B cell (primary cell): Measurements from ENCODE around the gene HS6ST3. TPM values are rescaled to one million over a fixed set of nuclear protein-coding genes. Genes with fewer than 3 reads are reported as not detected.

Source experiments
- ATAC-seq: fragments of 200-7000 bp; cut with Tn5 transposase; one replicate; pipeline ENCODE4 v1.10.0; 2021; ENCODE audit warnings: low read depth, mild to moderate bottlenecking, moderate number of reproducible peaks, moderate library complexity
- CTCF ChIA-PET: fragments of 350-600 bp; sonication (Branson Sonifier 250); formaldehyde crosslinking; loops from one replicate; lab custom pipeline; 2021; ENCODE audit warnings: antibody characterized with exemption, inconsistent platforms; lab: Charles Lee
- POLR2A ChIA-PET: fragments of 350-600 bp; sonication (Branson Sonifier 250); formaldehyde crosslinking; loops from one replicate; lab custom pipeline; 2021; ENCODE audit warnings: antibody characterized with exemption; lab: Charles Lee
- DNase-seq: peaks from one replicate; pipeline ENCODE4 v3.0.0; 2013
- H2AFZ ChIP-seq: 2 replicates; pipeline ENCODE4 v1.6.1; 2012; ENCODE audit warnings: mild to moderate bottlenecking, low read depth, low read length; ENCODE audit not compliant: insufficient read depth, poor library complexity, severe bottlenecking
- H3K27ac ChIP-seq, 2 donors: 1 replicate in 1 of 2; 2 replicates in 1 of 2; pipeline ENCODE4 v1.5.1; 2012 to 2013; ENCODE audit warnings: low read length in 2 of 2, mild to moderate bottlenecking in 2 of 2, moderate library complexity in 1 of 2
- H3K27me3 ChIP-seq, 4 experiments: fragments of 200-600 bp in 1 of 4; sonication (generic) in 1 of 4; replicated peaks in 1 of 4; 1 replicate in 2 of 4; 2 replicates in 2 of 4; pipeline versions ENCODE4 v1.6.1 to v1.7.0; 2013 to 2016; ENCODE audit warnings: low read length in 3 of 4, mild to moderate bottlenecking in 2 of 4, mixed read lengths in 1 of 4, moderate library complexity in 1 of 4; ENCODE audit not compliant: insufficient read depth in 4 of 4, control insufficient read depth in 3 of 4; ENCODE audit errors: control extremely low read depth in 1 of 4
- H3K36me3 ChIP-seq, 2 experiments: replicated peaks in 1 of 2; 1 replicate in 1 of 2; 2 replicates in 1 of 2; pipeline versions ENCODE4 v1.6.1 to v1.7.1; 2013; ENCODE audit warnings: low read length in 1 of 2; ENCODE audit not compliant: insufficient read depth in 2 of 2, control insufficient read depth in 1 of 2; ENCODE audit errors: control extremely low read depth in 1 of 2, extremely low read depth in 1 of 2
- H3K4me1 ChIP-seq, 2 donors: fragments of 200-600 bp in 1 of 2; sonication (generic) in 1 of 2; 1 replicate in 1 of 2; 2 replicates in 1 of 2; pipeline versions ENCODE4 v1.5.1 to v1.6.1; 2013 to 2017; ENCODE audit warnings: low read length in 2 of 2; ENCODE audit not compliant: control insufficient read depth in 2 of 2, insufficient read depth in 2 of 2
- H3K4me2 ChIP-seq: replicated peaks from 2 replicates; pipeline ENCODE3; 2012; ENCODE audit warnings: mild to moderate bottlenecking, low read depth, low read length; ENCODE audit not compliant: poor library complexity, severe bottlenecking
- H3K4me3 ChIP-seq, 5 experiments: fragments of 200-600 bp in 1 of 5; sonication (generic) in 1 of 5; 1 replicate in 3 of 5; 2 replicates in 2 of 5; pipeline versions ENCODE4 v1.5.1 to v1.7.0; 2011 to 2016; ENCODE audit warnings: low read length in 4 of 5, mild to moderate bottlenecking in 4 of 5, low read depth in 2 of 5, control low read depth in 1 of 5, moderate library complexity in 1 of 5; ENCODE audit not compliant: insufficient read depth in 1 of 5; ENCODE audit errors: control extremely low read depth in 1 of 5, extremely low read depth in 1 of 5
- H3K79me2 ChIP-seq: fragments of 200-600 bp; sonication (generic); one replicate; pipeline ENCODE4 v1.6.0; 2016; ENCODE audit warnings: low read length; ENCODE audit not compliant: control insufficient read depth, insufficient read depth
- H3K9ac ChIP-seq: fragments of 200-600 bp; sonication (generic); 2 replicates; pipeline ENCODE4 v1.6.1; 2017; ENCODE audit warnings: mild to moderate bottlenecking, low read length, moderate library complexity
- H3K9me3 ChIP-seq, 3 donors: one replicate each; pipeline versions ENCODE4 v1.6.1 to v1.7.1; 2013; ENCODE audit warnings: low read length in 2 of 3; ENCODE audit not compliant: control insufficient read depth in 2 of 3, insufficient read depth in 1 of 3; ENCODE audit errors: control extremely low read depth in 1 of 3
- H4K20me1 ChIP-seq: 2 replicates; pipeline ENCODE4 v1.6.0; 2012; ENCODE audit warnings: mild to moderate bottlenecking, low read length; ENCODE audit not compliant: insufficient read depth, control insufficient read depth, poor library complexity, severe bottlenecking
- H3K27ac Mint-ChIP-seq: one replicate; pipeline ENCODE4 v1.8.0; 2021; ENCODE audit warnings: mixed read lengths
- H3K27me3 Mint-ChIP-seq: one replicate; pipeline ENCODE4 v1.8.0; 2021; ENCODE audit warnings: mixed read lengths
- H3K4me1 Mint-ChIP-seq: one replicate; pipeline ENCODE4 v1.8.0; 2021; ENCODE audit warnings: mixed read lengths
- H3K4me3 Mint-ChIP-seq: one replicate; pipeline ENCODE4 v1.8.0; 2021; ENCODE audit warnings: mixed read lengths
- H3K9me3 Mint-ChIP-seq: one replicate; pipeline ENCODE4 v1.8.0; 2022; ENCODE audit warnings: mixed read lengths; ENCODE audit not compliant: insufficient read depth
- CTCF ChIP-seq: fragments of 200-600 bp; IDR thresholded peaks from one replicate; pipeline ENCODE4 v1.8.0; 2022; ENCODE audit warnings: antibody characterized with exemption, mild to moderate bottlenecking
- EZH2 ChIP-seq: IDR thresholded peaks from 2 replicates; pipeline ENCODE4 v1.6.1; 2012; ENCODE audit warnings: borderline replicate concordance, low read depth, mild to moderate bottlenecking, moderate library complexity, low read length; ENCODE audit not compliant: insufficient read depth, poor library complexity, severe bottlenecking
- WGBS: methylation state at CpG from one replicate; pipeline ENCODE4 v1.1.5; 2013; ENCODE audit warnings: missing lambda C conversion rate; ENCODE audit not compliant: insufficient coverage; 5-methylcytosine and 5-hydroxymethylcytosine counted together
- intact Hi-C: fragments of 100-400 bp; cut with micrococcal nuclease; formaldehyde crosslinking; loops from one replicate; pipeline ENCODE4 v1.10.0; 2022
- polyA plus RNA-seq: library from polyadenylated mRNA; depleted of rRNA; stranded (reverse); fragments of >200 nt; gene quantifications from 2 replicates; pipeline ENCODE4 v1.2.3, GENCODE V29; 2012
- total RNA-seq, 2 donors: library from RNA; stranded (reverse); fragments of 120-200 nt in 1 of 2; gene quantifications; 1 replicate in 1 of 2; 2 replicates in 1 of 2; pipeline versions ENCODE4 v1.2.3 to v1.2.4, GENCODE V29; 2013 to 2022

The HS6ST3 gene
- total and polyA plus RNA-seq, 2 donors (not counting 1 experiment from before 2014, with no cell fraction given): not detected

- ChIA-PET CTCF (no interaction called here), POLR2A (no interaction called here)
- Mint-ChIP-seq H3K4me3 (no peak overlapping the region), H3K9me3 (no peaks in the 10 kb centered on the region), H3K4me1 (peaks cover 9% of the 10 kb centered on the region), H3K27ac (no peak overlapping the region), H3K27me3 (peaks cover 49% of the 10 kb centered on the region)
- no peak overlapping the region for H3K9ac ChIP-seq
- H2AFZ ChIP-seq: no peak overlapping the region
- H3K27me3 ChIP-seq: peaks cover 0 to 20% (median 15%) of the 10 kb centered on the region in 4 experiments
- ATAC-seq (no peak), DNase-seq (no peak)
- H3K9me3 ChIP-seq: peaks cover 0 to 4% (median 1%) of the 10 kb centered on the region in 3 donors
- no peak overlapping the region for H3K27ac ChIP-seq
- H4K20me1 ChIP-seq: no peaks in the 10 kb centered on the region
- TF ChIP-seq CTCF (no peak), EZH2 (no peak)
- intact Hi-C loops: no loop called here
- H3K79me2 ChIP-seq: no peaks in the 10 kb centered on the region
- H3K4me3 ChIP-seq: no peak overlapping the region
- H3K4me2 ChIP-seq: no peak overlapping the region
- no peaks in the 10 kb centered on the region for H3K36me3 ChIP-seq
- peaks cover 0 to 3% of the 10 kb centered on the region in 2 donors for H3K4me1 ChIP-seq
Measured at GRCh38 chr13:96093296-96094006, 3.5 kb downstream of the HS6ST3 start.

- peaks cover 0 to 3% (median 0%) of the 10 kb centered on the region in 3 donors for H3K9me3 ChIP-seq
- H3K9ac ChIP-seq: no peak overlapping the region
- H4K20me1 ChIP-seq: no peaks in the 10 kb centered on the region
- no peak overlapping the region for H3K27ac Mint-ChIP-seq
- no peaks in the 10 kb centered on the region for H3K36me3 ChIP-seq
- no peak for DNase-seq
- H3K27ac ChIP-seq: no peak overlapping the region
- no peak for ATAC-seq
- no peaks in the 10 kb centered on the region for H3K27me3 ChIP-seq
- H2AFZ ChIP-seq: no peak overlapping the region
- H3K27me3 Mint-ChIP-seq: peaks cover 9% of the 10 kb centered on the region
- no peaks in the 10 kb centered on the region for H3K4me1 ChIP-seq
- TF ChIP-seq EZH2 (no peak), CTCF (no peak)
- H3K4me3 Mint-ChIP-seq: no peak overlapping the region
- CTCF ChIA-PET: no interaction called here
- no CpG with 5 or more reads among the region's 4 CpGs for WGBS
- H3K9me3 Mint-ChIP-seq: no peaks in the 10 kb centered on the region
- no peaks in the 10 kb centered on the region for H3K4me1 Mint-ChIP-seq
- H3K79me2 ChIP-seq: no peaks in the 10 kb centered on the region
- POLR2A ChIA-PET: no interaction called here
- intact Hi-C loops: no loop called here
- H3K4me3 ChIP-seq: no peak overlapping the region
- H3K4me2 ChIP-seq: no peak overlapping the region
Measured at GRCh38 chr13:96100457-96101220, 10.7 kb downstream of the HS6ST3 start.
